ENCODE measurements around the gene SPACA9. TPM values are rescaled to one million over a fixed set of nuclear protein-coding genes. Genes with fewer than 3 reads are reported as not detected.

Gene SPACA9
- total RNA-seq, 1 donor from 2014 or later, result 3.9 TPM

DNA sequence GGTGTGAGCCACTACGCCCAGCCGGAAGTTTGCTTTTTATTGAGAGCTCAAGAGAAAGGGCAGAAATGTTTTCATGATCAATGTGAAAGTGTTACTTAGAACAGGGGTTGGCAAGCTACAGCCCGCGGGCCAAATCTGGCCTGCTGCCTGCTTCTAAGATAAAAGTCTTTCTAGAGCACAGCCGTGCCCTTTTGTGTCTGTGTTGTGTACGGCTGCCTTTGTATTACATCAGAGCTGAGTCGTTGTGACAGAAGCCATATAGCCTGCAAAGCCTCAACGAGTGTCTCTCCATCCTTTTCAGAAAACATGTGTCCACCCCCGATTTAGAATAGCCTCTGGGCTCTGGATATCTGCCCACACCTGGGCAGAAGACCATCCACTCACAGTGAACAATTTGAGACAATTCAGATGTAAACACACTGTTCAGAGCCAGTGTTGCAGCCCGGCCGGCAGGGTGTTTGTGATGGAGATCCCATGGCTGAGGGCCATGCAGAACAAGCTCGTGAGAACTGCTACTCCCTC, 29.5 kb upstream of the SPACA9 start:
- no peak overlapping the region for H3K4me2 ChIP-seq (ENCODE audit: low read length)
- Mint-ChIP-seq H3K36me3 (ENCODE audit: low read depth, unreplicated experiment) (peaks cover 3% of the 10 kb centered on the region), H3K27me3 (ENCODE audit: low read depth, unreplicated experiment) (peaks cover 7% of the 10 kb centered on the region), H3K27ac (ENCODE audit: unreplicated experiment) (no peak overlapping the region), H3K4me3 (ENCODE audit: unreplicated experiment) (no peak overlapping the region), H3K4me1 (ENCODE audit: low read depth, unreplicated experiment) (no peaks in the 10 kb centered on the region), H3K9me3 (ENCODE audit: unreplicated experiment) (no peaks in the 10 kb centered on the region)
- DNase-seq (ENCODE audit: low read depth), result no peak
- TF ChIP-seq EZH2 (IDR thresholded peaks at IDR 0.05; ENCODE audit: insufficient read depth, low read length), result no peak
- no peak for TF ChIP-seq CTCF (IDR thresholded peaks at IDR 0.05; ENCODE audit: insufficient read depth, low read depth, low read length)
- H3K79me2 ChIP-seq (ENCODE audit: insufficient read depth, low read length), result no peaks in the 10 kb centered on the region
- no peaks in the 10 kb centered on the region for H3K27me3 ChIP-seq (ENCODE audit: insufficient read depth, low read length)
- no peak for FAIRE-seq
- H4K20me1 ChIP-seq (ENCODE audit: insufficient read depth, low read length), result no peaks in the 10 kb centered on the region
- no peak overlapping the region for H3K4me3 ChIP-seq (ENCODE audit: insufficient read depth, low read depth, low read length)
- H3K36me3 ChIP-seq (ENCODE audit: insufficient read depth, low read length), result no peaks in the 10 kb centered on the region
- no peaks in the 10 kb centered on the region for H3K9me3 ChIP-seq (ENCODE audit: insufficient read depth, low read depth, low read length)
- H2AFZ ChIP-seq (ENCODE audit: low read depth, low read length), result no peak overlapping the region
- H3K9ac ChIP-seq (ENCODE audit: low read length), result no peak overlapping the region
- no peak overlapping the region for H3K27ac ChIP-seq (ENCODE audit: low read depth, low read length)
- H3K4me1 ChIP-seq (ENCODE audit: insufficient read depth, low read length), result no peaks in the 10 kb centered on the region

GRCh38 chr9:132853482-132853881, 25.2 kb upstream of the SPACA9 start:
- peaks cover 3% of the 10 kb centered on the region for H3K4me1 Mint-ChIP-seq (ENCODE audit: low read depth, unreplicated experiment)
- H3K27me3 Mint-ChIP-seq (ENCODE audit: low read depth, unreplicated experiment), result peaks cover 25% of the 10 kb centered on the region
- Histone ChIP-seq H3K4me3 (ENCODE audit: insufficient read depth, low read depth, low read length) (no peak overlapping the region), H3K9ac (ENCODE audit: low read length) (no peak overlapping the region), H2AFZ (ENCODE audit: low read depth, low read length) (no peak overlapping the region), H3K4me1 (ENCODE audit: insufficient read depth, low read length) (peaks cover 4% of the 10 kb centered on the region), H3K4me2 (ENCODE audit: low read length) (no peak overlapping the region), H3K27me3 (ENCODE audit: insufficient read depth, low read length) (no peaks in the 10 kb centered on the region), H3K36me3 (ENCODE audit: insufficient read depth, low read length) (no peaks in the 10 kb centered on the region), H3K9me3 (ENCODE audit: insufficient read depth, low read depth, low read length) (no peaks in the 10 kb centered on the region), H4K20me1 (ENCODE audit: insufficient read depth, low read length) (no peaks in the 10 kb centered on the region), H3K27ac (ENCODE audit: low read depth, low read length) (no peak overlapping the region), H3K79me2 (ENCODE audit: insufficient read depth, low read length) (no peaks in the 10 kb centered on the region)
- H3K9me3 Mint-ChIP-seq (ENCODE audit: unreplicated experiment), result no peaks in the 10 kb centered on the region
- no peaks in the 10 kb centered on the region for H3K36me3 Mint-ChIP-seq (ENCODE audit: low read depth, unreplicated experiment)
- H3K27ac Mint-ChIP-seq (ENCODE audit: unreplicated experiment), result no peak overlapping the region
- DNase-seq (ENCODE audit: low read depth) (no peak), FAIRE-seq (no peak)
- H3K4me3 Mint-ChIP-seq (ENCODE audit: unreplicated experiment), result no peak overlapping the region
- TF ChIP-seq EZH2 (IDR thresholded peaks at IDR 0.05; ENCODE audit: insufficient read depth, low read length) (no peak), CTCF (IDR thresholded peaks at IDR 0.05; ENCODE audit: insufficient read depth, low read depth, low read length) (no peak)

GRCh38 chr9:132854832-132855231, 23.9 kb upstream of the SPACA9 start:
- no peak overlapping the region for H3K4me3 Mint-ChIP-seq (ENCODE audit: unreplicated experiment)
- no peaks in the 10 kb centered on the region for H3K36me3 ChIP-seq (ENCODE audit: insufficient read depth, low read length)
- no peak for DNase-seq (ENCODE audit: low read depth)
- H3K9ac ChIP-seq (ENCODE audit: low read length), result no peak overlapping the region
- no peaks in the 10 kb centered on the region for H3K79me2 ChIP-seq (ENCODE audit: insufficient read depth, low read length)
- FAIRE-seq, result no peak
- peaks cover 1% of the 10 kb centered on the region for H3K36me3 Mint-ChIP-seq (ENCODE audit: low read depth, unreplicated experiment)
- H3K4me1 ChIP-seq (ENCODE audit: insufficient read depth, low read length), result peaks cover 4% of the 10 kb centered on the region
- H3K27ac Mint-ChIP-seq (ENCODE audit: unreplicated experiment), result no peak overlapping the region
- H3K9me3 ChIP-seq (ENCODE audit: insufficient read depth, low read depth, low read length), result no peaks in the 10 kb centered on the region
- TF ChIP-seq EZH2 (IDR thresholded peaks at IDR 0.05; ENCODE audit: insufficient read depth, low read length) (no peak), CTCF (IDR thresholded peaks at IDR 0.05; ENCODE audit: insufficient read depth, low read depth, low read length) (no peak)
- H3K9me3 Mint-ChIP-seq (ENCODE audit: unreplicated experiment), result no peaks in the 10 kb centered on the region
- peaks cover 37% of the 10 kb centered on the region for H3K27me3 Mint-ChIP-seq (ENCODE audit: low read depth, unreplicated experiment)
- H4K20me1 ChIP-seq (ENCODE audit: insufficient read depth, low read length), result no peaks in the 10 kb centered on the region
- no peak overlapping the region for H3K4me2 ChIP-seq (ENCODE audit: low read length)
- H3K4me3 ChIP-seq (ENCODE audit: insufficient read depth, low read depth, low read length), result no peak overlapping the region
- H3K27ac ChIP-seq (ENCODE audit: low read depth, low read length), result no peak overlapping the region
- peaks cover 3% of the 10 kb centered on the region for H3K4me1 Mint-ChIP-seq (ENCODE audit: low read depth, unreplicated experiment)
- H3K27me3 ChIP-seq (ENCODE audit: insufficient read depth, low read length), result peaks cover 2% of the 10 kb centered on the region
- no peak overlapping the region for H2AFZ ChIP-seq (ENCODE audit: low read depth, low read length)
